ENCODE results near the gene KATNA1. TPM values are rescaled to one million over a fixed set of nuclear protein-coding genes. Genes with fewer than 3 reads are reported as not detected.
"Not testable (repeated sequence)": the region's sequence is repeated elsewhere in the genome, so short reads cannot be mapped to it uniquely, and the experiment has no call there.

KATNA1 gene
- total RNA-seq, 1 donor from 2014 or later: 30.8 TPM

DNA sequence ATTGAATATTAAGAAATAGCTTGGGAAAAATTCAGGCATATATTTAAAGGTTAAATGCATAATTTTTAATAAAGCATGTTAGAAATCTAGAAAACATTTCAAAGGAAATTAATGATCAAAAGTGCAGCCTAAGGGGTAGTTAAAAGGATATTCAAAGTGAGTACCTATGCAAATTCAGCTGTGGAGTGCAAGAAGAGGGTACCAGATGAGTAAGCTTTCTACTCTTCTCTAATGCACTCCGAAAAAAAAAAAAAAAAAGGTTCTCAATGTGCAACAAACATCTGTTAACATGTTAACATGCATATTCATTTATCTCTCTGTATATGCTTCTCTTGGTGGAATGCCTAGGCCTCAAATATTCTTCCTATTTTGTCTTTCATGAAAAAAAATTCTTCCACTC, 32.0 kb upstream of the KATNA1 start:
- peaks cover 12 to 29% (median 24%) of the 10 kb centered on the region in 3 donors for H3K36me3 ChIP-seq (ENCODE audit: control insufficient read depth in 3 of 3, insufficient read depth in 3 of 3, low read length in 3 of 3)
- peak overlapping the region; percentile 97 for H3K27ac ChIP-seq (ENCODE audit: low read depth, low read length)
- no peak overlapping the region for H3K4me3 ChIP-seq (ENCODE audit: low read length in 3 of 3)
- no peak overlapping the region for H3K9ac ChIP-seq (ENCODE audit: low read depth in 1 of 3, low read length in 3 of 3)
- peaks cover 10 to 14% (median 12%) of the 10 kb centered on the region in 3 donors for H3K4me1 ChIP-seq (ENCODE audit: control insufficient read depth in 3 of 3, insufficient read depth in 3 of 3, low read length in 3 of 3)
- H3K9me3 ChIP-seq (ENCODE audit: control insufficient read depth in 3 of 3, low read length in 3 of 3): no peaks in the 10 kb centered on the region
- no peaks in the 10 kb centered on the region for H3K27me3 ChIP-seq (ENCODE audit: control insufficient read depth in 3 of 3, insufficient read depth in 3 of 3, low read length in 3 of 3)

GRCh38 chr6:149672265-149672664, 23.8 kb upstream of the KATNA1 start:
- H3K27ac ChIP-seq (ENCODE audit: low read depth, low read length); H3K27me3 ChIP-seq (ENCODE audit: control insufficient read depth in 3 of 3, insufficient read depth in 3 of 3, low read length in 3 of 3): not testable (repeated sequence)
- H3K36me3 ChIP-seq (ENCODE audit: control insufficient read depth in 3 of 3, insufficient read depth in 3 of 3, low read length in 3 of 3): peaks cover 32 to 46% (median 35%) of the 10 kb centered on the region in 3 donors

DNA sequence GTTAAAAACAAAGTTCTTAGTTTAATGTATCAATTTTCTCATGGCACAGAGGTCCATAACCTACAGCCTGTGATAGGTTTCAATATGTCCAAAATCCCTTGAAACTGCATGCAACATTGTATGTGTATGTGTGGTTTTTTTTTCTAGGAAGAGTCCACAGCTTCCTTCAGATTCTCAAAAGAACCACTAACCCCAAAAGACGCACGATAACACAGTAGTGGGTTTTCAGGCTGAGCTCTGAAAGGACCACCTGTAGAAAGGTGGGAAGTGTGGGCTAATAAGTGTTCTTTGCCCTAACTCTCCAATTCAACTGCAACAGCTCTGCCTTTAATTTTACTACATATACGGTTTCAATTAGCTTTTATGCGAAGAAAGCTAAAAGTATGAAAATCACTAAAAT, 11.5 kb upstream of the KATNA1 start:
- no peaks in the 10 kb centered on the region for H3K4me1 ChIP-seq (ENCODE audit: control insufficient read depth in 3 of 3, insufficient read depth in 3 of 3, low read length in 3 of 3)
- no peak overlapping the region for H3K4me3 ChIP-seq (ENCODE audit: low read length in 3 of 3)
- no peak overlapping the region for H3K9ac ChIP-seq (ENCODE audit: low read depth in 1 of 3, low read length in 3 of 3)
- H3K27ac ChIP-seq (ENCODE audit: low read depth, low read length): no peak overlapping the region
- peaks cover 9 to 33% (median 28%) of the 10 kb centered on the region in 3 donors for H3K36me3 ChIP-seq (ENCODE audit: control insufficient read depth in 3 of 3, insufficient read depth in 3 of 3, low read length in 3 of 3)
- no peaks in the 10 kb centered on the region for H3K9me3 ChIP-seq (ENCODE audit: control insufficient read depth in 3 of 3, low read length in 3 of 3)
- H3K27me3 ChIP-seq (ENCODE audit: control insufficient read depth in 3 of 3, insufficient read depth in 3 of 3, low read length in 3 of 3): no peaks in the 10 kb centered on the region

More at GRCh38 chr6:149672265-149672664, 23.8 kb upstream of the KATNA1 start:
- H3K9ac ChIP-seq (ENCODE audit: low read depth in 1 of 3, low read length in 3 of 3); H3K9me3 ChIP-seq (ENCODE audit: control insufficient read depth in 3 of 3, low read length in 3 of 3); H3K4me1 ChIP-seq (ENCODE audit: control insufficient read depth in 3 of 3, insufficient read depth in 3 of 3, low read length in 3 of 3); H3K4me3 ChIP-seq (ENCODE audit: low read length in 3 of 3): not testable (repeated sequence)

GRCh38 chr6:149657441-149657840, 8.9 kb upstream of the KATNA1 start:
- Histone ChIP-seq H3K9me3 (ENCODE audit: control insufficient read depth in 3 of 3, low read length in 3 of 3) (no peaks in the 10 kb centered on the region), H3K36me3 (ENCODE audit: control insufficient read depth in 3 of 3, insufficient read depth in 3 of 3, low read length in 3 of 3) (peaks cover 4 to 18% (median 17%) of the 10 kb centered on the region in 3 donors), H3K27me3 (ENCODE audit: control insufficient read depth in 3 of 3, insufficient read depth in 3 of 3, low read length in 3 of 3) (no peaks in the 10 kb centered on the region), H3K9ac (ENCODE audit: low read depth in 1 of 3, low read length in 3 of 3) (no peak overlapping the region), H3K27ac (ENCODE audit: low read depth, low read length) (no peak overlapping the region), H3K4me3 (ENCODE audit: low read length in 3 of 3) (no peak overlapping the region), H3K4me1 (ENCODE audit: control insufficient read depth in 3 of 3, insufficient read depth in 3 of 3, low read length in 3 of 3) (no peaks in the 10 kb centered on the region)

- no peak overlapping the region for H3K4me3 ChIP-seq (ENCODE audit: low read length in 3 of 3)
- H3K9me3 ChIP-seq (ENCODE audit: control insufficient read depth in 3 of 3, low read length in 3 of 3): no peaks in the 10 kb centered on the region
- peaks cover 8 to 17% (median 10%) of the 10 kb centered on the region in 3 donors for H3K4me1 ChIP-seq (ENCODE audit: control insufficient read depth in 3 of 3, insufficient read depth in 3 of 3, low read length in 3 of 3)
- no peak overlapping the region for H3K27ac ChIP-seq (ENCODE audit: low read depth, low read length)
- no peak overlapping the region for H3K9ac ChIP-seq (ENCODE audit: low read depth in 1 of 3, low read length in 3 of 3)
- H3K27me3 ChIP-seq (ENCODE audit: control insufficient read depth in 3 of 3, insufficient read depth in 3 of 3, low read length in 3 of 3): no peaks in the 10 kb centered on the region
- H3K36me3 ChIP-seq (ENCODE audit: control insufficient read depth in 3 of 3, insufficient read depth in 3 of 3, low read length in 3 of 3): no peaks in the 10 kb centered on the region
These were observed 2.5 kb upstream of the KATNA1 start for GRCh38 chr6:149651056-149651455.

DNA sequence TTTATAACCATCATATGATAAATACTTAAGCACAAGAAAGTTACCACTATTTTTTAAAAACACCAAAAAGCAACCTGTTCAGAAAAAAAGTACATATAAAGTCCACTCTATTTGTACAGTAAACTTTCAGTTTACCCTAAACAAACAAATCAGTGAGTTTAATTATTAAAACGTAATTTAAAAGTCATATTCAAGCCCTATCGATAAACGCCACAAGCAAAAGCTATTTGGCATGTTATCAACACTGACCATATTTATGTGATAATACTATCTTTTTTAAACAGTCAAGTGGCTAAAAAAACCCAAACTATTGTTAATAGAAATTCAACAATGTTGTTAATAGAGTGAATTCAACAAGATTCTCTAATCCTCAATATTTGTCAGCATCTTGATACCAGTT, 1.9 kb downstream of the KATNA1 start:
- Histone ChIP-seq H3K27ac (ENCODE audit: low read depth, low read length) (no peak overlapping the region), H3K4me3 (ENCODE audit: low read length in 3 of 3) (peak overlapping the region in 2 of 3 donors; percentile 35 to 93), H3K9ac (ENCODE audit: low read depth in 1 of 3, low read length in 3 of 3) (peak overlapping the region; percentile 28 to 95 (median 88)), H3K27me3 (ENCODE audit: control insufficient read depth in 3 of 3, insufficient read depth in 3 of 3, low read length in 3 of 3) (no peaks in the 10 kb centered on the region), H3K36me3 (ENCODE audit: control insufficient read depth in 3 of 3, insufficient read depth in 3 of 3, low read length in 3 of 3) (peaks cover 0 to 2% (median 0%) of the 10 kb centered on the region in 3 donors), H3K9me3 (ENCODE audit: control insufficient read depth in 3 of 3, low read length in 3 of 3) (no peaks in the 10 kb centered on the region), H3K4me1 (ENCODE audit: control insufficient read depth in 3 of 3, insufficient read depth in 3 of 3, low read length in 3 of 3) (peaks cover 15 to 21% (median 16%) of the 10 kb centered on the region in 3 donors)

DNA sequence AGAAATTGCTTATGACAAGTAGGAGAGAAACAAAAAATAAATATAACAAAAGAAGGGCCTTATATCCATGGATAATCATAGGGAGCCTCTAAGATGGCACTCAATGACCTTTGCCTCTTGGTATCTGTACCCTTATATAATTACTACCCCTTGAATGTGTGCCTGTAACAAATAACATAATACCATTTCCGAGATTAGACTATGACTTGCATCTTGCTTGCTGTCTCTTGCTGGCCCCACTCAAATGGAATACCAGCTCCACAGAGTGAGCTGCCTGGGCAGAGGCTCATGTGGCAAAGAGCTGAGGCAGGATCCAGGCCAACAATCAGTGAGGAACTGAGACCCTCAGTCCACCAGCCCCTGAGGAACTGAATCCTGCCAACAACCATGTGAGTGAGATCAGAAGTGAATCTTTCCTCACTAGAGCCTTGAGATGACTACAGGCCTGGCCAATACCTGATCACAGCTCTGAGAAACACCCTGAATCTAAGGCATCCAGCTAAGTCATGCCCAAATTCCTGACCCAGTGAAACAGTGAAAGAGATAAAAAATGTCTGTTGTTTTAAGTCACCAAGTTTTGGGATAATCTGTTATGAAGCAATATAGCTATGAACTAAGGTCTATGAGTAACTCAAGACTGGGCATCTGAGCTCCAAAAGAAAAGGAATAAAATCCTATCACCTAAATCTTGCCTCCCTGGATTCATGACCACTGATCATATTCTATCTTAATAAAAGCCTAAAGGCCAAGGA, 5.5 kb downstream of the KATNA1 start:
- H3K9ac ChIP-seq (ENCODE audit: low read depth in 1 of 3, low read length in 3 of 3): no peak overlapping the region
- H3K4me1 ChIP-seq (ENCODE audit: control insufficient read depth in 3 of 3, insufficient read depth in 3 of 3, low read length in 3 of 3): peaks cover 10 to 17% (median 16%) of the 10 kb centered on the region in 3 donors
- H3K27ac ChIP-seq (ENCODE audit: low read depth, low read length): peak overlapping the region; percentile 60
- H3K4me3 ChIP-seq (ENCODE audit: low read length in 3 of 3): no peak overlapping the region
- H3K9me3 ChIP-seq (ENCODE audit: control insufficient read depth in 3 of 3, low read length in 3 of 3): no peaks in the 10 kb centered on the region
- H3K27me3 ChIP-seq (ENCODE audit: control insufficient read depth in 3 of 3, insufficient read depth in 3 of 3, low read length in 3 of 3): no peaks in the 10 kb centered on the region
- H3K36me3 ChIP-seq (ENCODE audit: control insufficient read depth in 3 of 3, insufficient read depth in 3 of 3, low read length in 3 of 3): peaks cover 0 to 4% (median 4%) of the 10 kb centered on the region in 3 donors

GRCh38 chr6:149636124-149636523, 12.4 kb downstream of the KATNA1 start:
- H3K4me3 ChIP-seq (ENCODE audit: low read length in 3 of 3): no peak overlapping the region
- H3K36me3 ChIP-seq (ENCODE audit: control insufficient read depth in 3 of 3, insufficient read depth in 3 of 3, low read length in 3 of 3): peaks cover 0 to 7% (median 4%) of the 10 kb centered on the region in 3 donors
- H3K9me3 ChIP-seq (ENCODE audit: control insufficient read depth in 3 of 3, low read length in 3 of 3): no peaks in the 10 kb centered on the region
- H3K9ac ChIP-seq (ENCODE audit: low read depth in 1 of 3, low read length in 3 of 3): no peak overlapping the region
- no peak overlapping the region for H3K27ac ChIP-seq (ENCODE audit: low read depth, low read length)
- H3K4me1 ChIP-seq (ENCODE audit: control insufficient read depth in 3 of 3, insufficient read depth in 3 of 3, low read length in 3 of 3): no peaks in the 10 kb centered on the region
- no peaks in the 10 kb centered on the region for H3K27me3 ChIP-seq (ENCODE audit: control insufficient read depth in 3 of 3, insufficient read depth in 3 of 3, low read length in 3 of 3)

DNA sequence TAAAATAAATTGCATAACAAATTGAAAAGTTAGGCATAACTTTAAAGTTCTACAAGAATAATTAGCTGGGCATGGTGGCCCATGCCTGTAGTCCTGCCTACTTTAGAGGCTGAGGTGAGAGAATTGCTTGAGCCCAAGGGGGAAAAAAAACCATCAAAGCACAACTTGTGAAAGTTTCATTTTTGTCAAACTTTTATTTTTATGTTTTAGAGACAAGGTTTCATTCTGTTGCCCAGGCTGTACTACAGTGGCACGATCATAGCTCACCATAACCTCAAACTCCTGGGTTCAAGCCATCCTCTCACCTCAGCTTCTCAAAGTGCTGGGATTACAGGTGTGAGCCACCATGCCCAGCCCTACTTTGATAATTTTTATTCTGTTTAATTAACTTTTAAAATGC, 14.2 kb downstream of the KATNA1 start:
- no peak overlapping the region for H3K9ac ChIP-seq (ENCODE audit: low read depth in 1 of 3, low read length in 3 of 3)
- H3K36me3 ChIP-seq (ENCODE audit: control insufficient read depth in 3 of 3, insufficient read depth in 3 of 3, low read length in 3 of 3): peaks cover 0 to 9% (median 4%) of the 10 kb centered on the region in 3 donors

GRCh38 chr6:149628875-149629510, 19.5 kb downstream of the KATNA1 start:
- no peaks in the 10 kb centered on the region for H3K27me3 ChIP-seq (ENCODE audit: control insufficient read depth in 3 of 3, insufficient read depth in 3 of 3, low read length in 3 of 3)
- no peak overlapping the region for H3K9ac ChIP-seq (ENCODE audit: low read depth in 1 of 3, low read length in 3 of 3)
- H3K36me3 ChIP-seq (ENCODE audit: control insufficient read depth in 3 of 3, insufficient read depth in 3 of 3, low read length in 3 of 3): peaks cover 2 to 10% (median 4%) of the 10 kb centered on the region in 3 donors
- no peaks in the 10 kb centered on the region for H3K4me1 ChIP-seq (ENCODE audit: control insufficient read depth in 3 of 3, insufficient read depth in 3 of 3, low read length in 3 of 3)
- no peaks in the 10 kb centered on the region for H3K9me3 ChIP-seq (ENCODE audit: control insufficient read depth in 3 of 3, low read length in 3 of 3)
- no peak overlapping the region for H3K27ac ChIP-seq (ENCODE audit: low read depth, low read length)
- H3K4me3 ChIP-seq (ENCODE audit: low read length in 3 of 3): no peak overlapping the region

More for the DNA sequence above, 14.2 kb downstream of the KATNA1 start:
- Histone ChIP-seq H3K27me3 (ENCODE audit: control insufficient read depth in 3 of 3, insufficient read depth in 3 of 3, low read length in 3 of 3) (no peaks in the 10 kb centered on the region), H3K4me3 (ENCODE audit: low read length in 3 of 3) (no peak overlapping the region), H3K27ac (ENCODE audit: low read depth, low read length) (no peak overlapping the region), H3K9me3 (ENCODE audit: control insufficient read depth in 3 of 3, low read length in 3 of 3) (no peaks in the 10 kb centered on the region), H3K4me1 (ENCODE audit: control insufficient read depth in 3 of 3, insufficient read depth in 3 of 3, low read length in 3 of 3) (no peaks in the 10 kb centered on the region)

Data from skeletal muscle tissue (tissue), 4 donors.